SK-N-SH treated with all-trans-retinoic acid at 6 μM for 48 hours (cell line): Measurements from ENCODE around the gene PDCD1LG2.

Experiments used
- ATAC-seq: fragments of 200-7000 bp; cut with Tn5 transposase; 3 replicates; pipeline ENCODE4 v1.9.1; 2020; ENCODE audit warnings: mild to moderate bottlenecking, moderate library complexity
- ARNTL ChIP-seq: fragments of 450-650 bp; formaldehyde crosslinking; IDR thresholded peaks from 2 replicates; pipeline ENCODE4 v1.5.0; 2020; ENCODE audit warnings: low read depth, mild to moderate bottlenecking, moderate library complexity, borderline replicate concordance
- BACH2 ChIP-seq: fragments of 250-450 bp; sonication (Bioruptor Pico); IDR thresholded peaks from 2 replicates; pipeline ENCODE4 v1.9.0; 2021; ENCODE audit warnings: mild to moderate bottlenecking, borderline replicate concordance
- CREB5 ChIP-seq: fragments of 250-450 bp; sonication (Bioruptor Pico); IDR thresholded peaks from 2 replicates; pipeline ENCODE4 v1.5.1; 2020; ENCODE audit warnings: low read depth, mild to moderate bottlenecking, moderate library complexity
- CSDC2 ChIP-seq: fragments of 250-450 bp; sonication (Bioruptor Pico); IDR thresholded peaks from 2 replicates; pipeline ENCODE4 v1.5.0; 2020; ENCODE audit warnings: mild to moderate bottlenecking, moderate library complexity
- CSRNP3 ChIP-seq: fragments of 250-450 bp; sonication (Bioruptor Pico); IDR thresholded peaks from 2 replicates; pipeline ENCODE4 v1.5.1; 2021; ENCODE audit warnings: mild to moderate bottlenecking, moderate library complexity
- ESRRG ChIP-seq: fragments of 250-450 bp; sonication (Bioruptor Pico); IDR thresholded peaks from 2 replicates; pipeline ENCODE4 v1.6.1; 2021; ENCODE audit warnings: mild to moderate bottlenecking
- GLIS3 ChIP-seq: fragments of 250-450 bp; sonication (Bioruptor Pico); IDR thresholded peaks from 2 replicates; pipeline ENCODE4 v1.5.0; 2020; ENCODE audit warnings: mild to moderate bottlenecking, moderate library complexity
- ISL1 ChIP-seq: fragments of 250-450 bp; sonication (Bioruptor Pico); IDR thresholded peaks from 2 replicates; pipeline ENCODE4 v2.1.2; 2022; ENCODE audit warnings: mild to moderate bottlenecking, moderate library complexity
- OSR1 ChIP-seq: fragments of 250-450 bp; sonication (Bioruptor Pico); IDR thresholded peaks from 2 replicates; pipeline ENCODE4 v1.8.0; 2022; ENCODE audit warnings: moderate library complexity, mild to moderate bottlenecking, inconsistent platforms
- POU6F1 ChIP-seq: fragments of 250-450 bp; sonication (Bioruptor Pico); IDR thresholded peaks from 2 replicates; pipeline ENCODE4 v1.8.0; 2021; ENCODE audit warnings: low read depth, mild to moderate bottlenecking, moderate library complexity, borderline replicate concordance
- PPARA ChIP-seq: fragments of 250-450 bp; sonication (Bioruptor Pico); IDR thresholded peaks from 2 replicates; pipeline ENCODE4 v1.5.0; 2020; ENCODE audit warnings: mild to moderate bottlenecking, borderline replicate concordance
- RARB ChIP-seq: fragments of 250-450 bp; sonication (Bioruptor Pico); IDR thresholded peaks from 2 replicates; pipeline ENCODE4 v1.8.0; 2021; ENCODE audit warnings: mild to moderate bottlenecking, moderate library complexity
- SNAI2 ChIP-seq: fragments of 250-450 bp; sonication (Bioruptor Pico); IDR thresholded peaks from 2 replicates; pipeline ENCODE4 v1.5.0; 2020; ENCODE audit warnings: mild to moderate bottlenecking, moderate library complexity
- TCF4 ChIP-seq: fragments of 250-450 bp; sonication (Bioruptor Pico); IDR thresholded peaks from 2 replicates; pipeline ENCODE4 v1.8.0; 2021; ENCODE audit warnings: mild to moderate bottlenecking, moderate library complexity, borderline replicate concordance
- TOX ChIP-seq: fragments of 250-450 bp; sonication (Bioruptor Pico); IDR thresholded peaks from 2 replicates; pipeline ENCODE4 v1.8.0; 2021; ENCODE audit warnings: mild to moderate bottlenecking, moderate library complexity, borderline replicate concordance
- TSHZ2 ChIP-seq: fragments of 250-450 bp; sonication (Bioruptor Pico); IDR thresholded peaks from 2 replicates; pipeline ENCODE4 v1.5.0; 2020; ENCODE audit warnings: mild to moderate bottlenecking, moderate library complexity
- ZC3H10 ChIP-seq: fragments of 250-450 bp; sonication (Bioruptor Pico); IDR thresholded peaks from 2 replicates; pipeline ENCODE4 v1.5.1; 2021; ENCODE audit warnings: mild to moderate bottlenecking, moderate library complexity
- ZFP3 ChIP-seq: fragments of 250-450 bp; sonication (Bioruptor Pico); IDR thresholded peaks from 2 replicates; pipeline ENCODE4 v1.5.0; 2020; ENCODE audit warnings: mild to moderate bottlenecking, moderate library complexity
- ZFP30 ChIP-seq: fragments of 450-650 bp; formaldehyde crosslinking; IDR thresholded peaks from 2 replicates; pipeline ENCODE4 v1.5.0; 2022; ENCODE audit warnings: mild to moderate bottlenecking, moderate library complexity
- ZNF565 ChIP-seq: fragments of 450-650 bp; formaldehyde crosslinking; conservative IDR thresholded peaks from 2 replicates; pipeline ENCODE4 v1.5.0; 2020; ENCODE audit warnings: low read depth, mild to moderate bottlenecking, moderate library complexity
- ZNF70 ChIP-seq: fragments of 450-650 bp; formaldehyde crosslinking; IDR thresholded peaks from 2 replicates; pipeline ENCODE4 v1.5.0; 2020; ENCODE audit warnings: mild to moderate bottlenecking, moderate library complexity
- ZNF8 ChIP-seq: fragments of 450-650 bp; formaldehyde crosslinking; IDR thresholded peaks from 2 replicates; pipeline ENCODE4 v1.5.0; 2020; ENCODE audit warnings: mild to moderate bottlenecking, moderate library complexity

Gene PDCD1LG2

GRCh38 chr9:5614192-5614591 lies 103.9 kb downstream of the PDCD1LG2 start:
- no peak for TF ChIP-seq GLIS3 (CRISPR knock-in tag)
- TF ChIP-seq BACH2 (CRISPR knock-in tag), result no peak
- TF ChIP-seq ARNTL (CRISPR knock-in tag), result no peak
- no peak for TF ChIP-seq TCF4
- no peak for TF ChIP-seq ZNF70 (CRISPR knock-in tag)
- TF ChIP-seq OSR1, result no peak
- TF ChIP-seq ZNF565 (CRISPR knock-in tag), result no peak
- TF ChIP-seq TOX (CRISPR knock-in tag), result no peak
- TF ChIP-seq CREB5 (CRISPR knock-in tag), result no peak
- no peak for TF ChIP-seq ZFP3 (CRISPR knock-in tag)
- no peak for TF ChIP-seq CSRNP3
- no peak for TF ChIP-seq ZNF8 (CRISPR knock-in tag)
- no peak for TF ChIP-seq SNAI2
- TF ChIP-seq ISL1 (CRISPR knock-in tag), result no peak
- no peak for TF ChIP-seq ZFP30 (CRISPR knock-in tag)
- no peak for TF ChIP-seq CSDC2 (CRISPR knock-in tag)
- ATAC-seq, result no peak

- no peak for ATAC-seq
- no peak for TF ChIP-seq GLIS3 (CRISPR knock-in tag)
- TF ChIP-seq SNAI2, result no peak
- TF ChIP-seq ZNF565 (CRISPR knock-in tag), result no peak
These were observed 104.7 kb downstream of the PDCD1LG2 start for GRCh38 chr9:5614985-5615384.

- TF ChIP-seq POU6F1 (CRISPR knock-in tag) (no peak), ESRRG (no peak), ARNTL (CRISPR knock-in tag) (no peak), ZFP3 (CRISPR knock-in tag) (no peak)
- ATAC-seq, result no peak
These were observed 107.4 kb downstream of the PDCD1LG2 start for GRCh38 chr9:5617749-5618148.

- ATAC-seq, result no peak
- no peak for TF ChIP-seq ARNTL (CRISPR knock-in tag)
- no peak for TF ChIP-seq PPARA (CRISPR knock-in tag)
- no peak for TF ChIP-seq RARB (CRISPR knock-in tag)
- TF ChIP-seq ESRRG, result no peak
- TF ChIP-seq TOX (CRISPR knock-in tag), result no peak
- no peak for TF ChIP-seq TSHZ2 (CRISPR knock-in tag)
- no peak for TF ChIP-seq CSRNP3
- TF ChIP-seq BACH2 (CRISPR knock-in tag), result no peak
- TF ChIP-seq ZC3H10 (CRISPR knock-in tag), result no peak
- TF ChIP-seq ZFP3 (CRISPR knock-in tag), result no peak
- no peak for TF ChIP-seq ZFP30 (CRISPR knock-in tag)
- TF ChIP-seq ZNF565 (CRISPR knock-in tag), result no peak
- TF ChIP-seq ZNF8 (CRISPR knock-in tag), result no peak
- no peak for TF ChIP-seq POU6F1 (CRISPR knock-in tag)
- TF ChIP-seq TCF4, result no peak
- no peak for TF ChIP-seq GLIS3 (CRISPR knock-in tag)
- no peak for TF ChIP-seq CREB5 (CRISPR knock-in tag)
- no peak for TF ChIP-seq CSDC2 (CRISPR knock-in tag)
- TF ChIP-seq, all 23 proteins: peak for 0
These were observed 110.2 kb downstream of the PDCD1LG2 start for GRCh38 chr9:5620494-5620893.
